ENCODE data around the gene LZIC. TPM values are rescaled to one million over a fixed set of nuclear protein-coding genes. Genes with fewer than 3 reads are reported as not detected.

Gene LZIC
- polyA plus RNA-seq, 6 donors from 2014 or later: 26.3 to 36.0 (median 31.1) TPM

DNA sequence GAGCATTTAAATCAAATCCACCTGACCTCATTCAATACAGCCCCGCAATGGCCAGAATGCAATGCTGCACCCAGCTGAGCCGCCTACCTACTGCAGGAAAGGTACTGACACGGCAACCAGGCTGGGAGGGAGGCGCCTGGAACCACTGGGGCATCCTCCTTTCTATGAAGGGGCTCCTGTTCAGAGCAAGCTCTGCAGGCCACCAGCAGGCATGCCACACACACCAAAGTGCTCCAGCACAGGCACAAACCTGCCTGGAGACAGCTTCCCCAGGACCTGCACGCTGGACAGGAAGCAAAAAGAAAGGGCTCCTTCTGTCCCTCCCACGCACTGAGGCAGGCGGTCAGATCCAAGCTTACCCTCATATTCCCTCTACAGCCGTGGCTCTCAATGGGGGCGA lies 54.3 kb downstream of the LZIC start:
- ATAC-seq (ENCODE audit: low read depth in 2 of 2) (no peak), DNase-seq (no peak)
- Mint-ChIP-seq H3K9me3 (no peaks in the 10 kb centered on the region), H3K4me3 (no peak overlapping the region), H3K4me1 (peaks cover 28 to 47% (median 38%) of the 10 kb centered on the region in 3 donors), H3K27ac (peak overlapping the region in 1 of 6 donors; percentile 22), H3K36me3 (no peaks in the 10 kb centered on the region), H3K27me3 (no peaks in the 10 kb centered on the region)

DNA sequence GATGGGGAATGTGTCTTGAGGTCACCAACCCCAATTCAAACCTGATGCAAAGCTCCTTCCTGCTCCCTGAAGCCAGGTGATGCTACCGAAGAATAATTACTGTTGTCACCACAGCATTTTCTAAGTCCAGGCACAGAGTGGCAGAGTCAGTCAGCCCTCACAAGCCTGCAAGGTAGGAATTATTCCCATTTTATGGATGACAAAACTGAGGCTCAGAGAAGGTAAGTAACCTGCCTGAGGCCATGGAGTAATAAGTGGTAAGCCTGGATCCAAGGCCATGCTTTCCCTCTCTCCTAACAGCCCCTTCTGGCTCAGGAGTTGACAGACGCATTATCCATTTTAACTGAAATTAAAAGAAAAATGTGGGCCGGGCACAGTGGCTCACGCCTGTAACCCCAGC lies 56.1 kb downstream of the LZIC start:
- Mint-ChIP-seq H3K27me3 (no peaks in the 10 kb centered on the region), H3K9me3 (no peaks in the 10 kb centered on the region), H3K4me1 (peaks cover 20 to 35% (median 27%) of the 10 kb centered on the region in 3 donors), H3K4me3 (no peak overlapping the region), H3K27ac (no peak overlapping the region), H3K36me3 (peaks cover 0 to 6% of the 10 kb centered on the region in 2 donors)
- DNase-seq (no peak), ATAC-seq (ENCODE audit: low read depth in 2 of 2) (no peak)

DNA sequence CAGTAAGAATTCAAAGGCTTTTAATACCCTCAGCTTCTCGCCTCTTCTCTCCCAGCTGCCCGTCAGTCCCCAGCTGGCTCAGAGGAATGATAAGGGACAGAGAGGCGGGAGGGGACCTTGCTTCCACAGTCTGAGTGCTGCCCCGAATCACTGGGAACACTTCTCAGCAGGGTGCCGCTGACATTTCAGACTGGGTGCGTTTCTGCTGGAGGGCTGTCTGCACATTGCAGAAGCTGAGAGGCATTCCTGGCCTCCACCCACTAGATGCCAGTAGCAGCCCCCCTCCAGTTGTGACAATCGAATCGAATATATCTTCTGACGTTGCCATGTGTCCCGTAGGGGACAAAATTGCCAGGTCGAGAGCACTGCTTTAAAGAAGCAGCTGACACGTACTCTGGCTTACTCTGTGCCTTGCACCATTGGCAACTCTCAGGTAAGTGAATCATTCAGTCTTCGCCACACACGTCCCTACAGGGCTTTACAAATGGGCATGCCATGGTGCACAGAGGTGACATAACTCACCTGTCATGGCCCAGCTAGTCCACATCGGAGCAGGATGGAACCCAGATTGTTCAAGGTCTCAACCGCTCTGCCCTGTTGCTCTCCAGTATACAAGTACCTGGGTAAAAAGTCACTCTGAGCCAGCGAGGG lies 57.0 kb downstream of the LZIC start:
- Mint-ChIP-seq H3K27me3 (no peaks in the 10 kb centered on the region), H3K9me3 (no peaks in the 10 kb centered on the region), H3K27ac (no peak overlapping the region), H3K36me3 (peaks cover 0 to 10% of the 10 kb centered on the region in 2 donors), H3K4me3 (no peak overlapping the region), H3K4me1 (peaks cover 26 to 40% (median 30%) of the 10 kb centered on the region in 3 donors)
- no peak for DNase-seq
- no peak for ATAC-seq (ENCODE audit: low read depth in 2 of 2)

DNA sequence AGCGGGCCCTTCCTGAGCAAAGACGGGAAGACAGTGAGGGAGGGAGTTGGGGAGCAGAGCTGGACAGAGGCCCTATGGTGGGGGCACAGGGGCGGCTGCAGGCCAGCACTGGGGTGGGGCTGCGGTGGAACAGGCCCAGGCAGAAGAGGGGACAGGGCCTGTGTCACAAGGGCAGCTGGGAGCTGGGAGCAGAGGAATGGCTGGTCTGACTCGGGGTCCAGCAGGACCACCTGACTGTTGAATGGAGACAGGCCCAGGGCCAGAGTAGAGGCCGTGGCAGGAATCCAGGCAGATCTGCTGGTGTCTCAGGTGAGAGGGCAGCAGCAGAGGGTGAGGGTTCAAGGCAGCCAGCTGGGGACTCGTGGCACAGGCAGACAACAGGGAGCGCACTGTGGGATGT lies 58.4 kb downstream of the LZIC start:
- ATAC-seq (ENCODE audit: low read depth in 2 of 2): no peak
- DNase-seq: no peak
- Mint-ChIP-seq H3K27me3 (no peaks in the 10 kb centered on the region), H3K27ac (peak overlapping the region in 2 of 6 donors; percentile 34 to 53), H3K4me1 (peaks cover 21 to 26% (median 24%) of the 10 kb centered on the region in 3 donors), H3K36me3 (peaks cover 0 to 10% of the 10 kb centered on the region in 2 donors), H3K4me3 (no peak overlapping the region), H3K9me3 (no peaks in the 10 kb centered on the region)

DNA sequence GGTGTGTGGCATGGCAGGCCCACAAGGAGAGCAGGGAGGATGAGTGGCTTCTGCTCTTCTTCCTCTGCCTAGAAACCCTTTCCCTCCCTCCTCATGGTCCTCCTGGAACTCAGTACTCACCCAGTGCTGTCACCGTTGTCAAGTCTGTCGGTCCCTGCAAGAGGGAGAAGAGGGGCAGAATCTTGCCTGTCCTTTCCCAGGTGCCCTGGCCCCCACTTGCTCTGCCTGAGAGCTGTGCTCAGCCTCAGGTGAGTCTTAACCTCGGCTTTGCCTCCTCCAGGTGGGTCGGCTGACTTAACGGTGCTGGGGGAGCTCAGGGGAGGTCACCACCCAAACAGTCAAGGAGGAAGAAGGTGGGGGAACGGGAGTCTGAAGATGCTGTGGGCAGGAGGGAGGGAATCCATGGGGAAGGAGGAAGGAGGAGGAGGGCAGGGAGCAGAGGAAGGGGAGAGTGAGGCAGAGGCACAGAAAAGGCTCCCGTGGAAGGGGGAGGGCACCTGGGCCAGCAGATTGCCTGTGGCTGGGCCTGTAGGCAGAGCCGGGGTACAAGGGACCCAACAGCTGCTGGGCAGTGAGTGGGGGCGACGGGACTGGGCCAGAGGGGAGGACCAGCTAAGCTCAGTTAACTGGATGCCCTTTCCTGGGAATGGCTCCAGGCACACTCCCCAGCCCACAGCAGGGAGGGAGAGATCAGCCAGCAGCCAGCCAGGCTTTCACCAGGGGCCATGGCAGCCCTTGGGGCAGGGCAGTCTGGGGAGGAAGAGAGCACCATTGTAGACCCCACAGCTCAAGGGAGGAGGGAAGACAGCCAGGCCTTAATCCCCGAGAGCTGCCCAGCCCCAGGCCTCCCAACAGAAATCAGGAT lies 59.4 kb downstream of the LZIC start:
- Mint-ChIP-seq H3K4me1 (peaks cover 14 to 16% (median 15%) of the 10 kb centered on the region in 3 donors), H3K9me3 (no peaks in the 10 kb centered on the region), H3K27me3 (no peaks in the 10 kb centered on the region), H3K27ac (no peak overlapping the region), H3K36me3 (peaks cover 0 to 10% of the 10 kb centered on the region in 2 donors), H3K4me3 (no peak overlapping the region)
- no peak for DNase-seq
- ATAC-seq (ENCODE audit: low read depth in 2 of 2): no peak

DNA sequence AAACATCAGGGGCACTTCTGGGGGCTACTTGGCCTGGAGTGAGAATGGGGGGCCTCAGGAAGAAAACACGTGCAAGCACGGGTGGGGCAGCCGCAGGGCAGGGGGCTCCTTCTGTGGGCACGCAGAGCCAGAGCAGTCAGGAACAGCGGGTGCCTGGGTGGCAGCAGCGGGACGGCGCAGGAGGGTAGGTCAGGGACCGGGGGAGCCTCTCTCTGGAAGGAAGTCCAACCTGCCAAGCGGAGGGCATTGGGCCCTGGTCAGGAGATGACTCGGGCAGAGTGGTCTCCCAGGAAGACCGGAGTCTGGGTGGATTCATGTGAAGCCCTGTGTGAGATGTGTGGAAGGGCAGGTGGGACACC lies 60.3 kb downstream of the LZIC start:
- DNase-seq (no peak), ATAC-seq (ENCODE audit: low read depth in 2 of 2) (no peak)
- Mint-ChIP-seq H3K4me3 (no peak overlapping the region), H3K4me1 (peaks cover 13 to 15% (median 15%) of the 10 kb centered on the region in 3 donors), H3K27ac (no peak overlapping the region), H3K27me3 (no peaks in the 10 kb centered on the region), H3K36me3 (peaks cover 0 to 10% of the 10 kb centered on the region in 2 donors), H3K9me3 (no peaks in the 10 kb centered on the region)

DNA sequence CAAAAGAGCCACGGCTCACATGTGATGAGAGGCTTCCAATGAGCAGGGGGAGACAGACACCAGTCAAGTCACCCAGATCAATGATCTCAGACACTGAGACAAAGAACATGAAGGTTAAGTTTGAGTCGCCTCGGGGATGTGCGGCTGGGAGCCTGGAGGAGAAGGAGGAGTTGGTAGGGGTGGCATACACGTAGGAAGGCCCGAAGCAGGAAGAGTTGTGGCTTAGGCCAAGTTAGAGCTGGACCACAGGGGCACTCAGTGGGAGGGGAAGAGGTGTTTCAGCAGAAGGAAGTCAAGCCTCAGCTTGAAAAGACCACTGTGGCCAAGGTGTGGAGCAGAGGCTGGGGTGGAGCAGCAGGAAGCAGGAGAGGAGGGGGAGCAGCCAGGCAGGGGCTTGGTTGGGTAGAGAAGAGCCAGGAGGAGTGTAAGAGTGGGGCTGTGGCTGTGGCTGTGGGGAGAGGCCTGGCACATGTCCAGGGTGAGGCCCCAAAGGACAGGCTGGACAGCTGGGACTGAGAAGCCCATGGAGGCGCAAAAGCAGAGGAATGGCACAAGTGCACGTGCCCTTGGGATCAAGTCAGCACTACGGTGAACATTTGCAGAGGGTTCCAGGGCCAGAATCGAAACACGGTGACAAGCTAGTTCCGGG lies 60.8 kb downstream of the LZIC start:
- Mint-ChIP-seq H3K36me3 (peaks cover 0 to 10% of the 10 kb centered on the region in 2 donors), H3K4me1 (peaks cover 13 to 15% (median 15%) of the 10 kb centered on the region in 3 donors)
- no peak for ATAC-seq (ENCODE audit: low read depth in 2 of 2)

DNA sequence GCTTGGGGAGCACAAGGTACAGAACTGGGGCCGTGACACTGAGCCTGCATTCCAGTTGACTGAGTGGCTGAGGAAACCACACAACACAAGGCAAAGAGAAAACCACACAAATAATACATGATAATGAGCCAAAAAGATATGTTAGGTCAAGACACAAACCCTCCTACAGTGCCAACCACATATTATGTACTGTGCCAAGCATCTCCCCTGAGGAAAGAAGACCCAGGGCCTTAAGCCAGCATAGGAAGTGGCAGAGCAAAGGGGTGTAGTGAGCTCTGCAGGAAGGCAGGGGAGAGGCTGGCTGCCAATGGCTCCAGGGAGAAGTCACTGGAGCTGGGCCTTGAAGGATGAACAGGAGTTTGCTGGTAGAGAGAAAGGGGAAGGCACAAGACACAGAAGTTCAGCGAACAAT lies 61.3 kb downstream of the LZIC start:
- no peak overlapping the region for H3K4me3 Mint-ChIP-seq
- H3K36me3 Mint-ChIP-seq: peaks cover 0 to 10% of the 10 kb centered on the region in 2 donors
- H3K27ac Mint-ChIP-seq: peak overlapping the region in 3 of 6 donors; percentile 36 to 63 (median 57)
- H3K9me3 Mint-ChIP-seq: no peaks in the 10 kb centered on the region
- DNase-seq (no peak), ATAC-seq (ENCODE audit: low read depth in 2 of 2) (no peak)
- no peaks in the 10 kb centered on the region for H3K27me3 Mint-ChIP-seq
- peaks cover 13 to 15% (median 15%) of the 10 kb centered on the region in 3 donors for H3K4me1 Mint-ChIP-seq

More for the DNA sequence above, 60.8 kb downstream of the LZIC start:
- no peak for DNase-seq
- no peaks in the 10 kb centered on the region for H3K9me3 Mint-ChIP-seq
- no peaks in the 10 kb centered on the region for H3K27me3 Mint-ChIP-seq
- peak overlapping the region in 3 of 6 donors; percentile 3 to 74 (median 36) for H3K27ac Mint-ChIP-seq
- no peak overlapping the region for H3K4me3 Mint-ChIP-seq

Other genes starting within 250 kb of the LZIC start
- gene CLSTN1, start 119.4 kb downstream of the LZIC start, polyA plus RNA-seq (ENCODE audit: low read depth in 6 of 6): 10 to 100 TPM; 11.1 to 31.9 (median 15.0) TPM
- gene CTNNBIP1, start 33.1 kb downstream of the LZIC start, polyA plus RNA-seq (ENCODE audit: low read depth in 6 of 6): 10 to 100 TPM in 2 of 6 donors, 1 to 10 TPM in 4; 7.4 to 13.4 (median 8.6) TPM
- 1 to 10 TPM; 4.2 to 8.8 (median 6.8) TPM for gene NMNAT1, start 84 bp upstream of the LZIC start, polyA plus RNA-seq (ENCODE audit: low read depth in 6 of 6)
- 1 to 10 TPM in 1 of 6 donors, not detected in 5; 1.1 TPM for gene RBP7, start 53.8 kb upstream of the LZIC start, polyA plus RNA-seq (ENCODE audit: low read depth in 6 of 6)
- 10 to 100 TPM in 1 of 6 donors, 1 to 10 TPM in 5; 2.0 to 11.7 (median 7.8) TPM for gene UBE4B, start 89.6 kb upstream of the LZIC start, polyA plus RNA-seq (ENCODE audit: low read depth in 6 of 6)